Adrenal gland (tissue), 5 donors: ENCODE data around the gene XYLT1.

Source experiments
- CTCF ChIP-seq, 6 experiments: fragments of 450-650 bp in 4 of 6; fragments of 200-600 bp in 2 of 6; sonication (generic) in 1 of 6; IDR thresholded peaks; 1 replicate in 5 of 6; 2 replicates in 1 of 6; pipeline versions ENCODE4 v1.5.1 to v1.8.0; 2016 to 2021; ENCODE audit warnings: antibody characterized with exemption in 6 of 6, mild to moderate bottlenecking in 2 of 6, moderate library complexity in 1 of 6
- POLR2A ChIP-seq, 2 donors: fragments of 450-650 bp; IDR thresholded peaks; one replicate each; pipeline ENCODE4 v1.6.1; 2017; ENCODE audit warnings: antibody characterized with exemption in 2 of 2, mild to moderate bottlenecking in 2 of 2, moderate library complexity in 1 of 2
- donor health status: DM: no; HTN: no; CAD: no.

GRCh38 chr16:17278988-17279387 lies 191.8 kb downstream of the XYLT1 start:
- TF ChIP-seq CTCF (IDR thresholded peaks at IDR 0.05), result no peak
- TF ChIP-seq POLR2A (IDR thresholded peaks at IDR 0.05), result no peak
